OCI-LY7 (cell line): ENCODE measurements around the gene OPN1LW. TPM values are rescaled to one million over a fixed set of nuclear protein-coding genes. Genes with fewer than 3 reads are reported as not detected.
"Not testable (repeated sequence)": the region's sequence is repeated elsewhere in the genome, so short reads cannot be mapped to it uniquely, and the experiment has no call there.

Experiments used
- BruUV-seq: library from RNA; stranded (reverse); fragments of 400-500 nt; replicated peaks from 2 replicates; lab custom pipeline; 2021; lab: Mats Ljungman, UMichigan
- CTCF ChIA-PET: fragments of 300-600 bp; sonication (Branson Sonifier 250); formaldehyde crosslinking; loops from one replicate; lab custom pipeline; 2022; ENCODE audit warnings: antibody characterized with exemption; ENCODE audit not compliant: unreplicated experiment; lab: Charles Lee
- POLR2A ChIA-PET: fragments of 300-600 bp; sonication (Branson Sonifier 250); formaldehyde crosslinking; loops from one replicate; lab custom pipeline; 2022; ENCODE audit warnings: antibody characterized with exemption; lab: Charles Lee
- DNase-seq: peaks from one replicate; pipeline ENCODE4 v3.0.0-alpha.2; 2015; ENCODE audit warnings: low spot score
- H2AFZ ChIP-seq: fragments of 200-600 bp; sonication (generic), shearing (Covaris generic); 2 replicates; pipeline ENCODE4 v1.6.1; 2014; ENCODE audit warnings: mild to moderate bottlenecking, antibody characterized with exemption, low read length, moderate library complexity
- H3K27ac ChIP-seq: fragments of 200-600 bp; sonication (generic); 2 replicates; pipeline ENCODE4 v1.5.1; 2014; ENCODE audit warnings: mixed run types, low read depth, mild to moderate bottlenecking, moderate library complexity, low read length, inconsistent platforms; ENCODE audit not compliant: poor library complexity, severe bottlenecking
- H3K36me3 ChIP-seq: fragments of 200-600 bp; sonication (generic); 2 replicates; pipeline ENCODE4 v1.6.1; 2014; ENCODE audit warnings: mild to moderate bottlenecking, antibody characterized with exemption, low read length, moderate library complexity, mixed read lengths; ENCODE audit not compliant: insufficient read depth
- H3K4me1 ChIP-seq: fragments of 200-600 bp; sonication (generic); 2 replicates; pipeline ENCODE4 v1.5.1; 2014; ENCODE audit warnings: mild to moderate bottlenecking, low read length; ENCODE audit not compliant: insufficient read depth, poor library complexity, severe bottlenecking
- H3K4me2 ChIP-seq: fragments of 200-600 bp; sonication (generic); 2 replicates; pipeline ENCODE4 v1.6.1; 2014; ENCODE audit warnings: mild to moderate bottlenecking, low read length
- H3K4me3 ChIP-seq: fragments of 200-600 bp; sonication (generic); 2 replicates; pipeline ENCODE4 v1.5.1; 2014; ENCODE audit warnings: mild to moderate bottlenecking, low read depth, low read length; ENCODE audit not compliant: poor library complexity, severe bottlenecking
- H3K79me2 ChIP-seq: fragments of 200-600 bp; sonication (generic); 2 replicates; pipeline ENCODE4 v1.6.1; 2016; ENCODE audit warnings: low read depth, mild to moderate bottlenecking, low read length, moderate library complexity, mixed read lengths; ENCODE audit not compliant: insufficient read depth
- H3K9me2 ChIP-seq: fragments of 200-600 bp; sonication (generic); 2 replicates; pipeline ENCODE4 v1.6.1; 2016; ENCODE audit warnings: mild to moderate bottlenecking, low read length, mixed read lengths; ENCODE audit not compliant: insufficient read depth
- H3K9me3 ChIP-seq: fragments of 200-600 bp; sonication (generic); 2 replicates; pipeline ENCODE4 v1.6.1; 2014; ENCODE audit warnings: mild to moderate bottlenecking, mixed run types, low read length, mixed read lengths
- H4K20me1 ChIP-seq: fragments of 200-600 bp; sonication (generic); 2 replicates; pipeline ENCODE4 v1.6.1; 2014; ENCODE audit warnings: mild to moderate bottlenecking, antibody characterized with exemption, low read length, moderate library complexity, mixed read lengths; ENCODE audit not compliant: insufficient read depth
- intact Hi-C: fragments of 100-400 bp; cut with micrococcal nuclease; formaldehyde crosslinking; loops from one replicate; pipeline ENCODE4 v1.10.0; 2022; ENCODE audit not compliant: unreplicated experiment
- total RNA-seq, 2 experiments: library from RNA; depleted of rRNA in 1 of 2; stranded (reverse); fragments of >200 nt in 1 of 2; shearing (Covaris generic) in 1 of 2; gene quantifications; 2 replicates each; pipeline ENCODE4 v1.2.3, GENCODE V29; 2014 to 2022

Gene OPN1LW
- total RNA-seq, 2 experiments from 2014 or later = not detected

GRCh38 chrX:154159345-154159744 lies 15.3 kb downstream of the OPN1LW start:
- DNase-seq, POLR2A ChIA-PET, H3K36me3 ChIP-seq, H3K4me2 ChIP-seq, H2AFZ ChIP-seq, H3K4me3 ChIP-seq, H3K4me1 ChIP-seq, CTCF ChIA-PET, intact Hi-C loops, H3K27ac ChIP-seq, H3K79me2 ChIP-seq, H3K9me3 ChIP-seq, H4K20me1 ChIP-seq, BruUV-seq, H3K9me2 ChIP-seq: not testable (repeated sequence)

GRCh38 chrX:154164902-154165301 lies 20.9 kb downstream of the OPN1LW start:
- H3K9me2 ChIP-seq, H3K4me2 ChIP-seq, H3K4me3 ChIP-seq, H2AFZ ChIP-seq, H4K20me1 ChIP-seq, H3K36me3 ChIP-seq, BruUV-seq, DNase-seq, H3K9me3 ChIP-seq, H3K4me1 ChIP-seq, H3K79me2 ChIP-seq, CTCF ChIA-PET, intact Hi-C loops, H3K27ac ChIP-seq, POLR2A ChIA-PET: not testable (repeated sequence)

GRCh38 chrX:154168384-154168783 lies 24.3 kb downstream of the OPN1LW start:
- not testable (repeated sequence) for H4K20me1 ChIP-seq, H3K36me3 ChIP-seq

GRCh38 chrX:154172535-154172943 lies 28.5 kb downstream of the OPN1LW start:
- BruUV-seq, H3K9me2 ChIP-seq, H3K4me1 ChIP-seq, H3K79me2 ChIP-seq, POLR2A ChIA-PET, CTCF ChIA-PET, H3K9me3 ChIP-seq, H2AFZ ChIP-seq, H3K4me2 ChIP-seq, intact Hi-C loops, H3K27ac ChIP-seq, H3K4me3 ChIP-seq, H4K20me1 ChIP-seq, H3K36me3 ChIP-seq, DNase-seq: not testable (repeated sequence)

More at GRCh38 chrX:154168384-154168783, 24.3 kb downstream of the OPN1LW start:
- H3K4me2 ChIP-seq, H3K79me2 ChIP-seq, CTCF ChIA-PET, H3K9me2 ChIP-seq, H2AFZ ChIP-seq, DNase-seq, H3K4me1 ChIP-seq, H3K4me3 ChIP-seq, intact Hi-C loops, BruUV-seq, H3K9me3 ChIP-seq, POLR2A ChIA-PET, H3K27ac ChIP-seq: not testable (repeated sequence)

GRCh38 chrX:154174356-154174755 lies 30.3 kb downstream of the OPN1LW start:
- H4K20me1 ChIP-seq, H3K9me3 ChIP-seq, H3K36me3 ChIP-seq, DNase-seq, POLR2A ChIA-PET, H3K27ac ChIP-seq, H3K4me3 ChIP-seq, H3K79me2 ChIP-seq, intact Hi-C loops, H2AFZ ChIP-seq, BruUV-seq, H3K4me2 ChIP-seq, H3K9me2 ChIP-seq, H3K4me1 ChIP-seq, CTCF ChIA-PET: not testable (repeated sequence)

- H3K9me3 ChIP-seq, H3K4me2 ChIP-seq, H3K4me3 ChIP-seq, DNase-seq, H3K79me2 ChIP-seq, CTCF ChIA-PET, H3K9me2 ChIP-seq, H4K20me1 ChIP-seq, H2AFZ ChIP-seq, H3K4me1 ChIP-seq, POLR2A ChIA-PET, H3K36me3 ChIP-seq, H3K27ac ChIP-seq, BruUV-seq, intact Hi-C loops: not testable (repeated sequence)
Measured at GRCh38 chrX:154182296-154182695, 38.3 kb downstream of the OPN1LW start, which contains the start of gene OPN1MW. OPN1MW (plus strand) TSS chrX:154182596; CDS start chrX:154182678, 82 bp downstream.

- CTCF ChIA-PET, H3K36me3 ChIP-seq, H3K4me1 ChIP-seq, H3K27ac ChIP-seq, DNase-seq, H3K9me3 ChIP-seq, H4K20me1 ChIP-seq, H3K79me2 ChIP-seq, H3K4me2 ChIP-seq, H2AFZ ChIP-seq, POLR2A ChIA-PET, H3K4me3 ChIP-seq, BruUV-seq, H3K9me2 ChIP-seq, intact Hi-C loops: not testable (repeated sequence)
Measured at GRCh38 chrX:154183794-154184193, 39.8 kb downstream of the OPN1LW start.
